Stimulated activated CD8-positive, alpha-beta memory T cell treated with anti-CD3 and anti-CD28 coated beads, Interleukin-7, amount 100 ng/mL, for 48 hours (primary cell): Measurements from ENCODE around the gene CNMD.

Source experiments
- DNase-seq, 2 donors: peaks; one replicate each; pipeline ENCODE4 v3.0.0-alpha.2; 2020; ENCODE audit warnings: low read depth in 1 of 2; ENCODE audit errors: extremely low read depth in 1 of 2

Gene CNMD

DNA sequence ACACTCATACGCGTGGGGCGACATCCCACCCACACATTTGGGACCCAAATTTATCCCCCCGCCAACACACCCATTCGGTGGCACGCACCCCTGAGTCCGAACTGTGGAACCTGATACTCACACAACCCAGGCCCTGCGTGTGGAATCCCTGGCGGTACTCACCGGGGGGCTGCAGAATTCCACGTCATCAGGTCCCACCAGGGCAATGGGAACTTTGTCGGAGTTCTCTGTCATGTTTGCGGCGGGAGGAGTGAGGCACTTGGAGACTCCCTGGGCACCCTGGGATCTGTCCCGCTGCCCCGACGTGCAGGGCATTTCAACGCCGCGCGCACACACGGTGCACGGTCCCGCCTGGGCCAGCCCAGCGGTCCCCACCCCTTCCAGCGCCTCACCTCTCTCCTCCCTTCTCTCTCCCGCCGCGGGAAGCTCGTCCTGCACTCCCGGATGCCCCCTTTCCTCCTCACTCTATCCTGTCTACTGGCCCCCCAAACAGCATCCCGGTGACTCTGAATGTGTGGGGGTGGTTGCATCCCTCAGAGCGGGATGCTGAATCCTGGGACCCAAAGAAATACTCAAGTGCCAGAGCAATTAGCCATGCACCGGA, at the start of gene CNMD:
Gene CNMD (minus strand): TSS at position 353 of the 604 bp plus-strand sequence. CDS start 119 bp downstream, at position 234.
- no peak for DNase-seq

DNA sequence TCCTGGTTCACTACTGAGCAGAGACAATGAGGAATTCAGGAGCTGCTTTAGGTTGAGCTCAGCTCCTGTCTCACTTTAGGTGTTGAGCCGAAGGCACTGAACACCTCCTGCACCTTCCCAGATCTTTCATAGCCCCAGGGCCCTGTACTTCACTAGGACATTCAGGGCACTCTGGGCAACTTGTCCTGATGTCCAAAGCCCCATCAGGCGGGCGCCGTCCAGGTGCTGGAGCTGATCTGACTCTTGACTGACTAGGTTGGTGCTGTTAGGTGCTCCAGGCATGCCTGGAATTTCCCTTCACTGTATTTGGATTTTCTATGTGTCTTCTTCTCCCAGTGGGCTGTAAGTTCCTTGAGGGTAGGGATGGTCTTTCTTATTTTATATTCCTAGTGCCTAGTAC, 48.4 kb upstream of the CNMD start:
- DNase-seq = no peak

DNA sequence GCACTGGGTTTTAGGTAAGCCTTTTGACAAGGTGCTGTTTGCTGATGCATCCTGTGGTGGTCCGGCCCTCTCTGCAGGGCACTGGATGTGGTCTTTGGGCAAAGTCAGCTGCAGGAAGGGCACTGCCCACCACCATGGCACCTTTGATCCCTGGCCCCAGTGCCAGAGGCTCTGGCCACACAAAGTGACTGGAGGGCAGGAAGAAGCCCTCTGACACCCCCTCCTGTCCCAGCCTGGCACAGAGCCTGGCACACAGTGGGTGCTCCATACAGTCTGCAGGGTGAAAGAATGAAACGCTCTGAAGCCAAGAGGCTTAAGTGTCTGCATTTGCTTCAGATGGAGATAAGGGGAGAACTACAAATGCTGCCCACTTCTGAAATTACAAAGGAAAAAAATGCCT, 47.6 kb upstream of the CNMD start:
- DNase-seq = no peak

DNA sequence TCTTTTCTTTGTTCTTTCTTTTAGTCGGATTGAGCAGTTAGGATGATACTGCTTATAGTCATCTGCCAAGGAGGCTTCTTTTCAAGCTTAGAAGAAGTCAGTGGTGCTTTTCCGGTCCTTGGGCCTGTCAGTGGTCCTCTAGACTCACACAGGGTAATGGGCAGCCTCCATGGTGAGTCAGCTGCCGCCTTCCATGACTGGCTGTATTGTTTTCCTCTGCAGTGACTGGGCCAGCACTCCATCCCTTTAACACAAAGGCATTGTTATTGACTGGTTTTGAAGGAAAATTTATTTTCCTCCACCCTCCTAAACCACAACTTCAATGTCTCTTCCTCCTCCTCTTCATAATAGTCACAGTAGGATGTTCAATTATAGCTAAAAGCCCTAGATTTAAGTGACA, 47.1 kb upstream of the CNMD start:
- DNase-seq = no peak

DNA sequence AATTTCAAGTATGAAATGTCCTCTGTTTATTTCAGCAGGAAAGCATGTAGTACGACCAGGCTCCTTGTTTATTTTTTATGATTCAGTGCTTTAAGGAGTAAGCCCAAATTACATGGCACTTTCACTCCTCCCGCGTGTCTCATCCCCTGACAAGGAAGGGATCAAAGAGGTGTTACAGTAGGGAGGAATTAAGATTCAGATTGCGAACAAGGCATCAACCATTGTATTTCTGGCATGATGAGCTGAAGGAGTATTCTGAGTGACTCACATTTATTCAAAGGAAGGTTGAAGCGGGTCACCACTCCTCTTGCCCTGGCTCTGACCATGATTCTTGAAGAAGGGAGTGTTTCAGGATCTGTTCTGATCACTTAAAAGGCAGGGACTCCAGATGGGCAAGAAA, 46.1 kb upstream of the CNMD start:
- DNase-seq = no peak

DNA sequence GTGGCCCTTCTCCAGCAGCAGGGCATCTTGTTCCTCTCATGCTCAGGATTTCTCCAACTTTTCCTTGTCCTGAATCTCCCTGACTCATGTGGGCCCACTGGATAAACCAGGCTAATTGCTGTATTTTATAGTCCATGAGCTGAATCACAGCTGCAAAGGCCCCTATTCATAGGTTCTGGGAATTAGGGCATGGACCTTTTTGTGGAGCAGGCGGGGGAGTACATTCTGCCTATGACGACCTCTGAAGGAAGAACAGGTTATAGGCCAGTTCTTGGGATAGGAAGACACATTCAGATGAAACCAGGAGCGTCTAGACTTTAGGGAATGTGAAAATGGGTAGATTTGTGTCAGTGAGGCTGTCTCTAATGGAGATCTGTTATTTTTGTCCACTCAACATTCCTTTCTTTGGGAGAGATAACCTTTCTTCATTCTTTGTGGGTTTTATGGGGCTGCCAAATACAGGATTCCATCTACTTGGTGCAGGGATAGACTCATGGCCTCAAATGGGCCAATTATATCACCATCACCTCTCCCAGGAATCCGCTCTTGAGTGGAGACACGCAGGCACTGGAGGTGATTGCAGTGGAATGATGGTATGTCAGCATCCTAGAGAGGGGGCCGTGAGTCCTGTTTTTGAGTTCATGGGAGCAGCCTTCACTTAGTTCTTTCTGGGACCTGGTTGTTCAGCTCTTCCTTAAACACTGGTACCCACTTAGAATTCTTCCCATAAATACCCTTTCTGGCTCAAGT, 45.1 kb upstream of the CNMD start:
- DNase-seq = no peak

DNA sequence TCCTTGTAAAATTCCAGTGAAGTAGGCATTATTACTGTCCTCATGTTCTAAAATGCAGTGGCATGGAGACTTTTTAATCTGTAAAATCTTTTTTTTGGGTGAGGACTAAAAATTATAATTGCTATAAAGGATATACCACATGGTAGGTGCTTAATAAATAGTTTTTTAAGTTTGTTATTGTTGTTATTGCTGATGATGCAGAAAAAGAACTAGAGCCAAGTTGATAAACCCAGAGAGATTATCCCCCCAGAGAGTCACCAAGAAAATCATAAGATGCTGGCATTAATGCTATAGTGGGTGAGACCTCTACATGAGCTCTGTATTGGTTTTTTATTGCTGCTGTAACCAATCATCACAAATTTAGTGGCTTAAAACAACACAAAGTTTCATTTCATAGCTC, 44.3 kb upstream of the CNMD start:
- no peak for DNase-seq

DNA sequence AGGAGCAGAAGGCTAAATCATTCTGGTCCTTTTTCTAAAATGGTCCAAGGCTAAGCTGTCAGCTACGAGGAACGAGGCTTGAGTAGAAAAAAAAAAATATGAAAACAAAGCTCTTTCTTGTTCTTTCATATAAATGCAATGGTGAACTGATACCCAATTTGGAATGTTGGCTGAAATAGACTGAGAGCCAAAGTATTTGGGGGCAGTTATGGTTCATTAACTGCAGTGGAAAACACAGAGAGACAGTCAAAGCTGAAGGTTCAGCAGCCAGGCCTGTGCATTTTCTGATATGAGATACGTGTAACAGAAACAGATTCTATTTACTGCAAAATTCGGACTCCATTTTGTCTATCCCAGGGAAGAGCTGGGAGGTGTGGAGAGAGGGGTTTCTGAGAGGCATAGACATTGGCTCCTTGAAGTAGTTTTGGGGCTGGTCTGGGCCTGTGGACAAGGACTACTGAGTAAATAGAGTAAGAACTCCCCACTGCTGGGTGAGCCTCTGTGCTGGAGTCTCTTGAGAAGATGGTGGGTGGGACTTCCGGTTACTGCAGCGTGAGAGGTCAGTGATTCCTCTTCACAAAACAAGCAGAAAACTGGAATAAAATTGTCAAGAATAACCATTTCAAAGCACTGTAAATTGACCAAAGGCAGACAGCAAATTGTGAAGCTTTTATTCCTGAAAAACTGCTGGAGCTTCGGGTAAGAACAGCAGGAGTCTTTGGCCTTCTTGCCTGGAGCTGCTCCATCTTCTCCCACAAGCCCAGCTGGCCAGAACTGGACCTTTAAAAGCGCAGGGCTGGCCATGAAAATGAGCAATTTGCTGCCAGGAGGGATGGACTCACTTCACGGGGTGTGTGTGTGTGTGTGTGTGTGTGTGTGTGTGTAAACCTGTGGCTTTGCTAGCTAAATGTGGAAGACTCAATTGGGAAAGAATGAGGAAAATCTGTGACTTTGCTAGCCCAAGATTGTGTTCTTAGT, 43.1 kb upstream of the CNMD start:
- no peak for DNase-seq

DNA sequence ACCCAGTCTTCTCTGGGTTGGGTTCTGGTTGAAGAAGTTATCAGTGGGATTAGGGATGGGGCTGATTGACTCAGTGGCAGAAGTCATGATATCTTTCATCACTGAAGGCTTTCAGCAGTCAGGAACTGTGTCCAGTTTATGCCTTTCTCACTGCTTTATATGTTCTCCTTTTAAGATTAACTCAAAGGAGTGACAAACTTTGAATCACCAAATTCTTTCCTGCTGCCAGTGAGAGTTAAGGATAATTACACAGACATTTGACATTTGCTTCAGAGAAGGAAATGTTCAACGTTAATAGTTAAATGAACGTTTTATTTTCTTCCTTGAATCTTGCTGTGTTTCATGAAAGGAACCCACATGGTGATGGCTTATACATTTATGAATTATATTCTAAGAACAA, 41.0 kb upstream of the CNMD start:
- no peak for DNase-seq

DNA sequence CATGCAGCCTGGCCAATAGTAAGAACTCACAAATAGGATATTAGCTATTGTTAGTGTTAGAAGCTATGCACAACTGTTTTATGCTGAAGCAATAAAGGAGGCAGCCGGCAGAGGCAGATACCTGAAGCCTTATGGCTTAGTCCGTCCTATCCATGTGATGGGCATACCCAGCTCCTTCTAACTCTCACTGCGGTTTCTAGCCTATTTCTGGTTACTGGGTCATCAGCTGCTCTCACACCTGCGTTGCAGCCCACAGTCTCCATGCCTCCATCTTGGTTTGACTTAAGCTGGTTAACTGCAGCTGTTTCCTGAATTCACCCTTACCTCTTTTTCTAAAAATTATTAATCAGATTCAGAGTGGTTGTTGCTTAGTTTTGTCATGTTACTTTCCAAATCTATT, 40.5 kb upstream of the CNMD start:
- DNase-seq = no peak

DNA sequence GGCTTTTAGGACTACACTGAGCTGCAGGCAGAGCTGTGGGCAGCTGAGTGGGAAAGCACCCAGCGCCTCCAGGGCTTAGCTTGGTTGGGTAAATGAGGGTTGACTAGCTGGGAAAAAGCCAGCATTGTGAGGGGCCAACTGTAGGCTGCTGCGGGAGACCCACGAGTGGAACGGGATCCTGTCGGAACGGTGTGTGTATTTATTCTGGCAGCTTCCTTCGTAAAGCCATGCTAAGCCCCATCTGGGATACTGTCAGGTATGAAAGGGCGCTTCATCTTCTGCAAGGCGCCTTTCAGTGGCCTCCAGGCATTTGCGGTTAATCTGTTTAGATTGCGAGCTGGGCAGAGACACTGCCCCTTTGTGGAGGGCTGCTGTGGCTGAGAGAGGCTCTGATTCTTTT, 39.5 kb upstream of the CNMD start:
- no peak for DNase-seq

DNA sequence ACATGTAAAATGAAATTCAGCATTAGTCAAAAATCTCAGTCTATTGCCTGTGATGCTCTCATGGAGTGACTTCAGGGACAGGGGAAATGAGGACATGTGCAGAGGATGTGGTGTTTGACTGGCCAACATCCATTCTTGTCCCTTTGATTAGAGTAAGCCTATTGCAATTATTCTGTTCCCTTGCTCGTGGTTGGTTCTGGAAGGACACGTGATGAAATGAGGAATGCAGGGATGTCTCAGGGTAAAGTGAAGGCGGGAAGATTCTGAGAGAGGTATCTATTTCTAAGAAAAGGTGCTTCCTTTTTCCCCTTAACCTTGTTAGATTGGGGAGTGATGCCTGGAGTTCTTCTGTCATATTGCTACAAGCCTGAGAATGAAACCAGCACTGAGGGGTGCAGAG, 37.1 kb upstream of the CNMD start:
- DNase-seq = no peak

DNA sequence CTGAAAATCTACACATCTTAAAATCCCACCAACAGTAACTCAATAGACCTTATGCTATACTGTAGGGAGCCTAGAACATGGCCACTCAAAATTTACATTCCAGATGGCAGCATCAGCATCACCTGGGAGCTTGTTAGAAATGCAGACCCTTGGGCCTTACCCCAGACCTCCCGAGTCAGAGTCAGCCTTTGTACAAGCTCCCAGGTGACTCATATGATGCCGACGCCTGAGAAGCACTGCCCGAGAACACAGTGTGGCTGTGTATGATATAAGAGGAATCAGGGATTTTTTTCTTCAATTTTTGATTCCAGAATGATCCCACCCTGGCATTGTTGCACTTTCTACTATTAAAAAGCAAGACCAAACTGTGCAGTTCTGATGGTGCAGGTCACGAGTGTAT, 35.9 kb upstream of the CNMD start:
- DNase-seq = no peak

DNA sequence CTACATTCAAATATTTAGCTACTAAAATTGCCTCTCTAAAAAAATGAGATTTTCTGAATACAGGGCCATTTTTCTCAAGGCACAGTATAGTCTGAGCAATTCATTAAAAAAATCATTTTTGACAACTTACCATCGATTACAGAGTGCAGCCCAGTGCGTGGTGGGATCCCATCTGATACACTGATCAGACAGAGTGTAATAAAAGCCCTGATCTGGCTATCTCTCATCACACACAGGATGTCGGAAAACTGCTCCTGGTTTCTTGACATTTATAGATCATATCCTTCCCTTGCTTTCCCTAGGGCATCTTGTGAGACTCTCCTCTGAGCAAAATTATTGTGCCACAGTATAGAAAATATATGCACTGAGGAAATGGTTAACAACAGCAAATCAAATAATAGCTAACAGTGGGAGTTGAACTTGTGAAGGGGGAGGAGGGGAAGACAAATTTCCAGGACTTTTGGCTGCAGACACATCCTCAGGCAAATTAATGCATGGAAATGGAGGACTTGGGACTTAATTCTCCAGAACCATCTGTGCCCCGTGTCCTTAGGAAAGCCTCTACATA, 28.4 kb upstream of the CNMD start:
- DNase-seq = no peak

DNA sequence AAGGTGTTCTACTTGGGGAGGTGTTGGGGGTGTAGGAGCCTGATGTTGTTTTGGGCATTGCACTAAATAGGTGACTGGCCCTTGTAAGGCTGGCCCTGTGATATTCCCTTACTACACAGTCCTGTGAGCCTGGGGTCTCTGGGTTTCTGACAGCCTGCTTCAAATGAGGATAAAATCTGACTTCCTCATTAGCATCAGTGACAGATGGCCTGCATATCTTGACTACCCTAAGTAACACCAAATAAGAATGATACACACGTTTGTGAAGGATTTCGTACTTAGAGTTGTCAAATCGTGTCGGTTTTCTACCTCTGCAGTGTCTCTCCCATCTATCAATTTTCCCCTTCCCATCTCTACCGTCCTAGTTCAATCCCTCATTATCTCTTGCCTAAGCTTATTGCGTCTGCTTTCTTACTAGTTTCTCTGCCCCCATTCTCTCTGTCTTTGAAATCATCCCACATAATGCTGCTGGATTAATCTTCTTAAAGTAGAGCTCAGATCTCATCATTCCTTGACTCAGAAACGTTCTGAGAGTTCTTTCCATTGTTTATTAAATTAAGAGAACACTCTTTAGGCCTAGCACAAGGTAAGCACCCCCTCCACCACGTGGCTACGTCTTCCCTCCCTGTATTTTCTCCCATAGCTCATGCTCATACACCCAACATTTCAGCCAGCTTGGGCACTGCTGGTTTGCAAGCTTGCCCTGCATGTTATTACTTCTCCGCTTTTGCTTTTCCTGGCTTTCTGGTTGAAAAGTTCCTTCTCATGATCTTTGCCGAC, 26.2 kb upstream of the CNMD start:
- DNase-seq = no peak

DNA sequence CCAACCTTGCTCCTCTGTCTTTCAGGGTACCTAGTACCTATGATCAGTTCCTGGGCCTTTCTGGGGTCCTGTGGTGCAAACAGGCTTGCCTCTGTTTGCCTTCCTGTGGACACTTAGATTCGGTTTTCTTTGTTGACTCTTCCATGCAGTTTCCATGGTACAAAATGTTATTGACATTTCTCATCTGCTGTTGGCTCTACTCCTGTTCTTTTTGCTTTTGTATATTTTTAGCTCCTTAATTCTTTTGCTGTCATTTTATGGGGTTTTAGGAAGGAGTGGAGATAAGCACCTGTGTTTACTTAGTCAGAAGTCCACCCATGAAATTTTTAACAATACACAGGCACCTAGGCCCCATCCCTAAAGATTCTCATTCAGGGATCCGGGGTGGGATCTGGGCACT, 20.5 kb upstream of the CNMD start:
- DNase-seq = no peak

DNA sequence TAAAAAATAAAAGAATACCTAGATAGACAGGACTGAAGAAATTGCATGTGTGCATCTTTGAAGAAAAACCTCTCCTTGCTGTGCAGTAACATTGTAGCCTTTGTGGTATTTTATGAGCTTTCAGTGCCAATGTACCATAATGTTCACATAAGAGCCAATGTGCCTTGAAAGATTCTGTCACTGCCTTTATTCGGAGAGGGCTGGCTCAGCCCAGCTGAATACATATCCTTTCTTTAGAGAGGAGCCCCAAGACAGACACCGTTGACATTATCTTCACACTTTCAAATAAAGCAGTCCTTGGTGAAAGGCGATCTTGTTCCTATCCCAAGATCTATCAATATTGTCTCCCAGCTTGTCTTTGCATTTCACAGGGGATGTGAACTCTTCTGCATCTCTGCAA, 18.5 kb upstream of the CNMD start:
- DNase-seq = no peak

DNA sequence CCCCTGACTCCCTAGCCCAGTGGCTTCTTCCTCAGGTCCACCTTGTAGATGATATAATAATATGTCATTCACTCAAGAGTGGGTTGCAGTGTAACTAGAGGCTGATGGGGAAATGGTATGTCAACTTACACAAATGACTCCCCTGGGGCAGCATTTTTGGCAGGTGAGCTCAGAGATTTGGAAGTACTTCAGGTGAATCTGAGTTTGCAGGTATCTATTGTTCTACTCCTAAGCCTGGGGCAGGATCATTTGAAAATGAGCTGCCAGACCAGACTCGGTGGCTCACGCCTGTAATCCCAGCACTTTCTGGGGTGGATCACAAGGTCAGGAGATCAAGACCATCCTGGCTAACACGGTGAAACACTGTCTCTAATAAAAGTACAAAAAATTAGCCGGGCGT, 11.6 kb upstream of the CNMD start:
- DNase-seq = no peak

DNA sequence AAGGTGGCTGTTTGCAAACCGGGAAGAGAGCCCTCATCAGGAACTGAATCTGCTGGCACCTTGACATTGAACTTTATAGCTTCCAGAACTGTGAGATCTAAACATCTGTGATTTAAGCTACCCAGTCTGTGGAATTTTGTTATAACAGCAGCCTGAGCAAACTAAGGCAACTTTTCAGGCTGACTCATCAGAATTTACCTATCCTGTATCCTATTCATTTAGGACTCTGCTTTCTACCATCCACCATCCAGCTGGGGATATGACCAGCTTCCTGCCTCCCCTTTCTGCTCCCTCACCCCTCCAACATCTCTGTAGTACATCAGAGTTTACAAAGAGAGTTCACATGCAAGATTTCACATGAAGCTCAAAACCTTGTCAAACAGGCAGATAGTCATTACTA, 11.1 kb upstream of the CNMD start:
- no peak for DNase-seq

DNA sequence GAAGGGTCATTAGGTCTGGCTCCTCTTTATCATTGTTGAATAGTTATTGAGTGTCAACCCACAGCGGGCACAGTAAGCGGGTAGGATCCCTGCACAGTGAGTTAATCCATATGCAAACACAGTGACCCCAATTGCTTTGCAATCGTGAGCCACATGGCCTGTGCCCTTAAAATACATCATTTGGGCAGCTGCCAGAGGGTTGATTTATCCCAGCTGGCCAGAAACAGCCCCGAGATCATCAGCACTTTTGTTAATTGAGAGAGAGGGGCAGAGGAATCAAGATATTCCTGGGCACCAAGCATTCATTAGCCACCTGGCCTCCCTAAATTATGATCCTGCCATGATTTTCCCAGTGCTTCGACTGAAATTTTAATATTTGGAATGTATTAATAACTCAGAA, 9.8 kb upstream of the CNMD start:
- DNase-seq = no peak

DNA sequence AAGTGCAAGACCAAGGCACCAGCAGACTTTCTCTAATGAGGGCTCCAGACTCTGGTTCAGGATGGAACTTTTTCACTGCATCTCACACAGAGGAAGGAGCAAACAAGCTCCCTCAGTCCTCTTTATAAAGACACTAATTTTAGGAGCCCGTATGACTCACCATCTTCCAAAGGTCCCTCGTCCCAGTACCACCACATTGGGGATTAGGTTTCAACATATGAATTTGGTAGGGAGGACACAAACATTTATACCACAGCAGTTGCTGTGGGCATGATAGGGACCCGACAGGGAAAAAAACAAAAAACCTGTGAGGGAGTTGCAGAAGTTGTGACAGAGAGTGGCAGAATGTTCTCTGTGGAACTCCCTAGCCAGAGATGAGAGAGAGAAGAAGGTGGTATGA, 6.5 kb upstream of the CNMD start:
- DNase-seq = no peak
